ENCODE measurements around the gene TMEM238L.

TMEM238L gene

DNA sequence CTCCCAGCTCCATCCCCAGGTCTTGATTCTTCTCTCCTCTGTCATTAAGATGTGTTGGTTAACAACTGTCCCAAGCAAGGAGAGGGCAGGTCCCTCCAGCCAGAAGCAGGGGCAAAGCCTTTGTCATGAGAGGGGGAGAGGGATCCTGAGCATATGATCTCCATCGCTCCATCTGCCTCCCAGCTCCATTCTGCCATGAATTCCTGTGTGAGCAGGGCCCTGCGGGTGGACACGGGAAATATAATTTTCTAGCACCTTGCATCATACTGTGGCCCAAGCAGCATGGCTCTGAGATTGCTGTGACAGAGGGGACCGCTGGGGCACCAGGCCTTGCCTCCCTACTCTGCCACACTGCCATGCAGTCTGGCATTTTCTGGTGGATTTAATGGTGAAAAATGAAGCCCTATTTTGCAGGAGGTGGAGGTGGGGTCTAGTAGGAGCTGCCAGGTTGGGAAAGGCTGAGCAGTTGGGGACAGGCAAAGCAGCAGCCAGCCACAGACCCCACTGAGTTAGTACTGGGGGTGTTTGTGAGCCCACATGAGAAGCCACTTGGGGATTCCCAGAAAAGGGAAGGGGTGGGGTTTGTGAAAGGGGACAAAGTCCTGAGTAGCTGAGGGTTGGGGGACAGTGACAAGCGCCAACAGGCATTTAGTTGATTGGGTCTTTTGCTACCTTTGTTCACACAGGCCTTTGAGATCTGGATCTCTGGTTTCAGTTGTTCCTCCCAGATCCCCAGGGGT is 16.4 kb downstream of the TMEM238L start:
- Histone ChIP-seq H3K9ac (ENCODE audit: low read length) (no peak overlapping the region), H3K27ac (ENCODE audit: low read length) (no peak overlapping the region), H3K36me3 (ENCODE audit: control insufficient read depth, low read depth, low read length) (no peaks in the 10 kb centered on the region), H3K9me3 (ENCODE audit: control insufficient read depth, low read depth, low read length) (no peaks in the 10 kb centered on the region), H3K4me3 (ENCODE audit: low read length) (no peak overlapping the region), H3K27me3 (ENCODE audit: control insufficient read depth, insufficient read depth, low read length) (no peaks in the 10 kb centered on the region), H3K4me1 (ENCODE audit: control insufficient read depth, low read depth, low read length) (peaks cover 16% of the 10 kb centered on the region)

DNA sequence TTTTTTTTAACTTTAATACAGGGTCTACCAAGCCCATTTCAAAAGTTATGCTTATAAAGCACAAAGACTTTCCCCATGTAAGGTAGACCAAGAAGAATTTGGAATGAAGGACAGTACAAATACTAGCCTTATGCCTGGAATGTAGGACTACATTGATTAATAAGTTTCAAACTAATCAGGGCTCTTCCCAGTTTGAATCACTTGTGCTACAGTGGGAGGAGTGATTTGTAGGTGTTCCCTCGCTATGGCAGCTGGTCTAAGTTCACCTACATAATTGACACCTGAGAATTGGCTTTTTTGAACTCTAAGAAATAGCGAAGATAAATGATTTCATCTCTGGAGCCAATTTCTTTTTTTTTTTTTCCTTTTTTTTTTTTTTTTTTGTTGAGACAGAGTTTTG is 18.6 kb downstream of the TMEM238L start:
- Histone ChIP-seq H3K27me3 (ENCODE audit: control insufficient read depth, insufficient read depth, low read length) (no peaks in the 10 kb centered on the region), H3K9me3 (ENCODE audit: control insufficient read depth, low read depth, low read length) (no peaks in the 10 kb centered on the region), H3K9ac (ENCODE audit: low read length) (no peak overlapping the region), H3K36me3 (ENCODE audit: control insufficient read depth, low read depth, low read length) (no peaks in the 10 kb centered on the region), H3K27ac (ENCODE audit: low read length) (no peak overlapping the region), H3K4me3 (ENCODE audit: low read length) (no peak overlapping the region), H3K4me1 (ENCODE audit: control insufficient read depth, low read depth, low read length) (peaks cover 16% of the 10 kb centered on the region)

DNA sequence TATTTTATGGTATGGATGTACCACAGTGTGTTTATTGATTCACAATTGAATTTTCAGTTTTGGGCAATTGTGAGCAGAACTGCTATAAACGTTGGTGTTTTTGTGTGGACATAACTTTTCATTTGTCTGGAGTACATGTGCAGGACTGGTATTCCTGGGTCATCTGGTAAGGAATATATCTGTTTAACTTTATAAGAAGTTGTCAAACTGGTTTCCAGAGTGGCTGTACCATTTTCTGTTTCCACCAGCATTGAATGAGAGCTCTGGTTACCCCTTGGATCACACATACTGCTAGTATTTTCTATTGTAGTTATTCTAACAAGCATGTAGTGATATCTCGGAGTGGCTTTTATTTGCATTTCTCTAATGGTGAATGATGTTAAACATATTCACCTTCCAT is 24.3 kb downstream of the TMEM238L start:
- H3K27me3 ChIP-seq (ENCODE audit: control insufficient read depth, insufficient read depth, low read length) = no peaks in the 10 kb centered on the region

DNA sequence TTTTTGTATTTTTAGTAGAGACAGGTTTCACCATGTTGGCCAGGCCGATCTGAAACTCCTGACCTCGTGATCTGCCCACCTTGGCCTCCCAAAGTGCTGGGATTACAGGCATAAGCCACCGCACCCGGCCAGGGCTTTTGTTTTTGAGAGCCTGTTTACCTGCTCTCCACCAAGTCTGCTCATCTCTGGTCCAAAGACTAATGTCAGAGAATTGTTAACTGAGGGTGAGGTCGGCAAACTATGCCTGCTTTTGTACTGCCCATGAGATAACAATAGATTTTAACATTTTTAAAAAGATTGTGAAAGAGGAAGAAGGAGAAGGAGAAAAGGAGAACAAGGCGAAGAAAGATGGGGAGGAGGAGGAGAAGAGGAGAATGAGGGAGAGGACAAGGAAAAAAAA is 26.0 kb downstream of the TMEM238L start:
- Histone ChIP-seq H3K9me3 (ENCODE audit: control insufficient read depth, low read depth, low read length) (no peaks in the 10 kb centered on the region), H3K4me1 (ENCODE audit: control insufficient read depth, low read depth, low read length) (no peaks in the 10 kb centered on the region), H3K27me3 (ENCODE audit: control insufficient read depth, insufficient read depth, low read length) (no peaks in the 10 kb centered on the region), H3K36me3 (ENCODE audit: control insufficient read depth, low read depth, low read length) (no peaks in the 10 kb centered on the region), H3K4me3 (ENCODE audit: low read length) (no peak overlapping the region), H3K9ac (ENCODE audit: low read length) (no peak overlapping the region), H3K27ac (ENCODE audit: low read length) (no peak overlapping the region)

More for the DNA sequence above, 24.3 kb downstream of the TMEM238L start:
- Histone ChIP-seq H3K9me3 (ENCODE audit: control insufficient read depth, low read depth, low read length) (no peaks in the 10 kb centered on the region), H3K4me1 (ENCODE audit: control insufficient read depth, low read depth, low read length) (peaks cover 8% of the 10 kb centered on the region), H3K36me3 (ENCODE audit: control insufficient read depth, low read depth, low read length) (no peaks in the 10 kb centered on the region), H3K4me3 (ENCODE audit: low read length) (no peak overlapping the region), H3K9ac (ENCODE audit: low read length) (no peak overlapping the region), H3K27ac (ENCODE audit: low read length) (no peak overlapping the region)

DNA sequence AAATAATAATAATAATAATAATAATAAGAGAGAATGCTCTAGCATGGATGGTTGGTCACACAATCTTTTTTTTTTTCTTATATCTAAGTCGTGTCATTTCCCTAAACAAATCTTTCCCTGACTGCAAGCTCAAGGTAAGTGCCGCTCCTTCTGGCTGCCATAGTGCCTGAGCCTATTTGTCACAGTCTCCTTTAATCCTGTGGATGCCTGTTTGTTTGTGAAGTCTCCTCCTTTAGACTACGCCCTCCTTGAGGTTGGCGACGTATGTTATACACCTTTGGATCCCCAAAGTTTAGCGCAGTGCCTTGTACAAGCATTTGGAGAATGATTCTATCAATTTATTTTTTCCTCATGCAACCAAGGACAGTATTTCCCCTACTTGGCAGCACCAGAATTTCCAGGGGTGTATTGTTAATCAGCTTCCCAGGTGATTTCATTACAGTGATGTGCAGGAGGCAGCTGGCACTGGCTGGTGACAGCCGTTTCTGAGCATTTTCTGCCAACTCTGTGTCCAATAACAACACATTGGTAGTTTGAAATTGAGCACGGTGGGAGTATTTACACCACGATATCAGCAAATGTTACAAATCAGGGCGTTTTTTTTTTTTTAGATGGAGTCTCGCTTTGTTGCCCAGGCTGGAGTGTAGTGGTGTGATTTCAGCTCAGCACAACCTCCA is 26.6 kb downstream of the TMEM238L start:
- Histone ChIP-seq H3K36me3 (ENCODE audit: control insufficient read depth, low read depth, low read length) (no peaks in the 10 kb centered on the region), H3K27me3 (ENCODE audit: control insufficient read depth, insufficient read depth, low read length) (no peaks in the 10 kb centered on the region), H3K9me3 (ENCODE audit: control insufficient read depth, low read depth, low read length) (peaks cover 2% of the 10 kb centered on the region), H3K4me3 (ENCODE audit: low read length) (no peak overlapping the region), H3K4me1 (ENCODE audit: control insufficient read depth, low read depth, low read length) (no peaks in the 10 kb centered on the region), H3K9ac (ENCODE audit: low read length) (no peak overlapping the region), H3K27ac (ENCODE audit: low read length) (no peak overlapping the region)

DNA sequence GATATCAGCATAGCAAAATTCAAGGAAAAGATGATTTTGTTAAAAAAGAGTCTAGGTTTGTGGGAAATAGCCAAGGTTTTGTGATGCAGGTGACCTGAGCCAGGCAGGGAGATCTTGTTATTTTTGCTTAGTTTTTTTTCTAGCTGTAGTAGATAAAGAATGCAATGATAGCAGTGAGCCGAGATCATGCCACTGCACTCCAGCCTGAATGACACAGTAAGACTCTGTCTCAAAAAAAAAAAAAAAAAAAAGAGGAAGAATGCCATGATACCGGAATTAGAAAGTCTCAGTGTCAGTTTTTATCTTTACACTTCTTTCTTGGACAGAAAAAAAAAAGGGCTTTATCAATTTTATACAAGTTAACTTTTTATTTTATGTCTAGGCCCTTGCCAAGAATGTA is 27.5 kb downstream of the TMEM238L start:
- Histone ChIP-seq H3K4me1 (ENCODE audit: control insufficient read depth, low read depth, low read length) (no peaks in the 10 kb centered on the region), H3K27ac (ENCODE audit: low read length) (no peak overlapping the region), H3K36me3 (ENCODE audit: control insufficient read depth, low read depth, low read length) (no peaks in the 10 kb centered on the region), H3K9ac (ENCODE audit: low read length) (no peak overlapping the region), H3K27me3 (ENCODE audit: control insufficient read depth, insufficient read depth, low read length) (no peaks in the 10 kb centered on the region), H3K4me3 (ENCODE audit: low read length) (no peak overlapping the region), H3K9me3 (ENCODE audit: control insufficient read depth, low read depth, low read length) (peaks cover 4% of the 10 kb centered on the region)

DNA sequence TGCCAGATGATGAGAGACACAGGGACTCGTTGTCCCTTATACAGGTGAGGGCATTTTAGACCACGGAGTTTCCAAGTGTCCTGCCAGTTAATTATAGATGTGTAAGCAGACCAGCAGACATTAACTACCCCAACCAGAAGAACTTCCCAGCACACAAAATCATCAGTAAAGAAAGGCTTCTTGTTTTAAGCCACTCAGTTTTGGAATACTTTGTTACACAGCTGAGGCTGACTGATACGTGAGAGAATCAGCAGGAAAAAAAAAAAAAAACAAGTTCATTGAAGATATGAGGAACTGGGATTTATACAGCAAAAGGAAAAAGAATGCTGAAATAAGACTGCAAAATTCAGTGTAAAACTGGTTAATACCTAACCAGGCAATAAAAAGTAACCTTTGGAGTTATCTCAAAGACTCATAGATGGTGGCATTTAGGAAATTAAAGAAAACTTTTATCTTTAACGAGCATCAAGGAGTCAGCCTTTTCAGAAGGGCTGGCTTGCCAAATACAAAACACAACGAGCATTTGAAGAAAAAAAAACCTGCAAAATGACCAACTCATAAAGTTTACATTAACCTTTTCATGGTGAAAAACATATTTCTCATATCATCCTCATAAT is 28.1 kb downstream of the TMEM238L start:
- H3K9me3 ChIP-seq (ENCODE audit: control insufficient read depth, low read depth, low read length) = peaks cover 4% of the 10 kb centered on the region
- no peak overlapping the region for H3K9ac ChIP-seq (ENCODE audit: low read length)
- H3K27ac ChIP-seq (ENCODE audit: low read length) = no peak overlapping the region
- H3K27me3 ChIP-seq (ENCODE audit: control insufficient read depth, insufficient read depth, low read length) = no peaks in the 10 kb centered on the region
- H3K36me3 ChIP-seq (ENCODE audit: control insufficient read depth, low read depth, low read length) = no peaks in the 10 kb centered on the region
- H3K4me3 ChIP-seq (ENCODE audit: low read length) = no peak overlapping the region
- no peaks in the 10 kb centered on the region for H3K4me1 ChIP-seq (ENCODE audit: control insufficient read depth, low read depth, low read length)

DNA sequence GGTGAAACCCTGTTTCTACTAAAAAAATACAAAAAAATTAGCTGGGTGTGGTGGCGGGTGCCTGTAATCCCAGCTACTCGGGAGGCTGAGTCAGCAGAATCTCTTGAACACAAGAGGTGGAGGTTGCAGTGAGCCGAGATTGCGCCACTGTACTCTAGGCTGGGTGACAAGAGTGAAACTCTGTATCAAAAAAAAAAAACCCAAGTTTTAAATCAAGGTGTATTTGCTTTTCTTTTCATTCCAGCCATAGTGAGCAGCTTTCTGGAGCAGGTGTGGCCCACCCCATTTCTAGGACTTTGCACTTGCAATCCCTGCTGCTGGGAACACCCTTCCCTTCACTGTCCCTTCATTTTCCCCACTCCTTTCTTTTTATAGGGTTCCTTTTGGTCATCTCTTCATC is 28.8 kb downstream of the TMEM238L start:
- no peak overlapping the region for H3K27ac ChIP-seq (ENCODE audit: low read length)
- H3K4me1 ChIP-seq (ENCODE audit: control insufficient read depth, low read depth, low read length) = no peaks in the 10 kb centered on the region
- H3K36me3 ChIP-seq (ENCODE audit: control insufficient read depth, low read depth, low read length) = no peaks in the 10 kb centered on the region
- H3K9ac ChIP-seq (ENCODE audit: low read length) = no peak overlapping the region
- no peaks in the 10 kb centered on the region for H3K27me3 ChIP-seq (ENCODE audit: control insufficient read depth, insufficient read depth, low read length)
- peaks cover 4% of the 10 kb centered on the region for H3K9me3 ChIP-seq (ENCODE audit: control insufficient read depth, low read depth, low read length)
- H3K4me3 ChIP-seq (ENCODE audit: low read length) = no peak overlapping the region

DNA sequence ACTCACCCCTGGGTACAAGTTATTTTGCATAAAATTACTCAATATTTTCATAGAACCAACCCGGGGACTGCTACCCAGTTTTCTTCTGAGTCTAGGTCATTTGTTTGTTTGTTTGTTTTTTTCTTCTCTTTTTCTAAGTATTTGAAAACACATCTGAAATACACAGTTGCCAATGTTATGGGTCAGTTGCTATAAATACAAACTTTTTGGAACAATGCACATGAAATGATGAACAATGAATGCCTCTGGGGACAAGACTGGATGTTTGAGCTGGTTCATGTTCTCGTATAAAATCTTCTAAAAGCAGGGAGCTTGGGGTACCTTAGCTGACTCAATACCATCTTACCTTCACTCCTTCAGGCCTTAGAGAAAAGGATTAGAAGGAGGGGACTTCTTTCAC is 30.5 kb downstream of the TMEM238L start:
- Histone ChIP-seq H3K9ac (ENCODE audit: low read length) (no peak overlapping the region), H3K4me3 (ENCODE audit: low read length) (no peak overlapping the region), H3K4me1 (ENCODE audit: control insufficient read depth, low read depth, low read length) (no peaks in the 10 kb centered on the region), H3K27ac (ENCODE audit: low read length) (no peak overlapping the region), H3K36me3 (ENCODE audit: control insufficient read depth, low read depth, low read length) (no peaks in the 10 kb centered on the region), H3K9me3 (ENCODE audit: control insufficient read depth, low read depth, low read length) (peaks cover 4% of the 10 kb centered on the region), H3K27me3 (ENCODE audit: control insufficient read depth, insufficient read depth, low read length) (no peaks in the 10 kb centered on the region)

DNA sequence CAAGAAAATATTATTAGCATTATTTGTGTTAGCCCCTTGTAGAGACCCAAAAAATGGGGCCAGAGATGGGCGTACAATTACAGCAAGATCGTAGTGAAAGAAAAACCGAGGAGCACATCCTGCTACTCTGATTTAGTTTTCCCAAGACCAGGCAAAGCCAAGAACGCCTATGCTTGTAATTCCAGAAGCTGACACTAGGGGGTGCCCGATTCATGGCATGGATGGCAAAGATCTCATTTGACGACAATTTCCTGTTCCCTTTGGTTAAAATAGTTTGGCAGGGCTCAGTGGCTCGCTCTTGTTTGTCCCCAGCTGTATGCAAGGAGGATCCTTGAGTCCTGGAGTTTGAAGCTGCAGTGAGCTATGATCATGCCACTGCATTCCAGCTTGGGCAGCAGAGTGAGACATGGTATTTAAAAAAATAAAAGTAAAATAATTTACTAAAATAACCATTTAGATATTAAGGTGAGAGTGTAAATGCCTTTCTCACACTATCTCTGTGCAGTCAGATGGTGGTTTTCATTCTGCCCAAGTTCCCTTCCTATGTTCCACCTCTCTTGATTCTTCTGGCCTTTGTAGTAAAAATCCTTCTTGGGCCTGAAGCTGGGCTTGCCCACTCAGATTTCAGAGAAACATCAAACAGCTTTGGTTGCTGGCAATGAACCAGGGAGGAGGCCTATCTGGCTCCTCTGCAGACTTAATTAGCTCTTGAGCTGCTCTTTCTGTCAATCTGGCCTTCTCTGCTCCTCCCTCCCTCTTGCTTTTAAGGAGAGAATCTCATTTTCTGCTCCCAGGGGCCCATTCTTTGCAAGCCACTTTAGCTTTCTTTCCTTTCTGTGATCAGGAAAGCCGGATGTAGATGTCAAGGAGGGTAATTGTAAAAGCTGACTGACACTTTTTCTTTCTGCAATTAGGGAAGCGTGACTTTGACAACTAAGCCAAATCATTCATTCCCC is 31.2 kb downstream of the TMEM238L start:
- H3K36me3 ChIP-seq (ENCODE audit: control insufficient read depth, low read depth, low read length) = no peaks in the 10 kb centered on the region
- H3K9me3 ChIP-seq (ENCODE audit: control insufficient read depth, low read depth, low read length) = peaks cover 4% of the 10 kb centered on the region
- H3K4me1 ChIP-seq (ENCODE audit: control insufficient read depth, low read depth, low read length) = no peaks in the 10 kb centered on the region
- no peak overlapping the region for H3K4me3 ChIP-seq (ENCODE audit: low read length)
- no peak overlapping the region for H3K27ac ChIP-seq (ENCODE audit: low read length)
- H3K27me3 ChIP-seq (ENCODE audit: control insufficient read depth, insufficient read depth, low read length) = no peaks in the 10 kb centered on the region
- no peak overlapping the region for H3K9ac ChIP-seq (ENCODE audit: low read length)

DNA sequence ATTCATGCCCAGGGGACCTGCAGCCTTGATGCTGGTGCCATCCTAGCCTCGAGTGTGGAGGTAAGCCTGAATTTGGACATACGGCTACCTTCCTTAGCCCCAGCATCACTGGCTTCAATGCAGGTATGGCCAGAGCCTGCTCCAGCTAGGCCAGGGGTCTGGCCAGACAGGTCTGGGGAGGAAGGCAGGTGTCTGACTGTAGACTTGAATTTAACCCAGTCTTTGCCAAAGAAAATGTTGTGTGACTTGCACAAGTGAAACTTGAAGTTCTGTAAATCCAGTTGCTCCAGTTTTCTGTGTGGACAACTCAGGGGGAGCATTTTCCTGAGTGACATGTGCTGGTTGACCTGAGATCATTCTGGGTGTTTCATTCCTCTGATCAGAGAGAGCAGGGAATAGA is 32.8 kb downstream of the TMEM238L start:
- Histone ChIP-seq H3K4me1 (ENCODE audit: control insufficient read depth, low read depth, low read length) (no peaks in the 10 kb centered on the region), H3K27ac (ENCODE audit: low read length) (no peak overlapping the region), H3K4me3 (ENCODE audit: low read length) (no peak overlapping the region)

More for the DNA sequence above, 32.8 kb downstream of the TMEM238L start:
- no peaks in the 10 kb centered on the region for H3K36me3 ChIP-seq (ENCODE audit: control insufficient read depth, low read depth, low read length)
- no peak overlapping the region for H3K9ac ChIP-seq (ENCODE audit: low read length)
- H3K27me3 ChIP-seq (ENCODE audit: control insufficient read depth, insufficient read depth, low read length) = no peaks in the 10 kb centered on the region
- peaks cover 4% of the 10 kb centered on the region for H3K9me3 ChIP-seq (ENCODE audit: control insufficient read depth, low read depth, low read length)

Measured in iPS-18a (cell line).